ENCODE measurements around the gene KCTD15.

The KCTD15 gene

DNA sequence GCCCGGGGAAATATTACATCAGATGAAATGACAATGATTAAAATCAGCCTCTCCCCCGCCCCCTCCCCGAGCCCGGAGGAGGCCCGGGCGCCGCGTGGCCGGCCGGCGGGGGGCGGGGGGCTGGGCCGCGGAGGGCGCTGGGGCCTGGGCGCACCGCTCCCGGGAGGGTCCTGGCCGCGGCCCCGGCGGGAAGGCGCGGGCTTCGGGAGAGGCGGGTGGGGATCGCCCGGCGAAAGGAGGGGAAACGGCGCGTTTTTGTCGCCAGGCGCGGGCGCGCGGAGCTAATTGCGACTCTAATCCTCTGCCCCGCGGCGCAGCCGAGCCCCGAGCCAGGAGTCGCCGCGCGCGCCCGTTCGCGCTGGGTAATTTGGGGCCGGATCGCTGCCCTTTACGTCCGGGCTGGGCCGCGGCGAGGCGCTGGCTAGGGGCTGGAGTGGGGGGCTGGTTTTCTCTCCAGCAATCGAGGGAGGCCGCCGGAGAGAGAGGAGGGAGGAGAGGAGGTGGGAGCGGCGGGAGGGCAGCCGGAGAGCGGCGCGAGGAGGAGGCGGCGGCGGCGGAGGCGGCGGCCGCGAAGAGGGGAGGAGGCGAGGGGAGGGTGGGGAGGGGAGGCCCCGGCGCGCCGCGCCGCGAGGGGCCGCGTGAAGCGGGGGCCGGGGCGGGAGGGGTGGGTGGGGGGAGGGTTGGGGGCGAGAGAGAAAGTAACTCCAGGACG lies at the start of gene KCTD15:
TSS of gene KCTD15 (plus strand) at position 707 of the 712 bp plus-strand sequence. CDS start 3,585 bp downstream, outside the sequence.
- no peak for DNase-seq (ENCODE audit: low read depth)

DNA sequence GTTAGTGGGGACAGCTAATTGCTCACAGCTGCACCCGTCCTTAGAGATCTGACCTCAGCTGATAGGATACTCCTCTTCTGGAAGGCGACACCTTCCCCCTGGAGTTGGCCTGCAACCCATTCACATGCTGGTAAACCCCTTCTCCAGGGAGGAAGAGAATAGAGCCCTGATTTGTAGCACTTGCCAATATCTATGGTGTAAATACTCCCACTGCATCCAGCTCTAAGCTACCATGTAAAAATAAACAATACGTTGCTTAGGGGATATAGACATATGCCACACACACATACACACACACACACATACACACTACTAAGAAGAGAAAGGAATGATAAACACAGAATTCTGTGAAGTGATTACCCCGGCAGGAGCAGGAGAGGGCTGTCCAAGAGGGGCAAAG lies 49.4 kb upstream of the KCTD15 start:
- DNase-seq (ENCODE audit: low read depth) = no peak

GRCh38 chr19:33748231-33748630 lies 48.4 kb upstream of the KCTD15 start:
- DNase-seq (ENCODE audit: low read depth) = no peak

DNA sequence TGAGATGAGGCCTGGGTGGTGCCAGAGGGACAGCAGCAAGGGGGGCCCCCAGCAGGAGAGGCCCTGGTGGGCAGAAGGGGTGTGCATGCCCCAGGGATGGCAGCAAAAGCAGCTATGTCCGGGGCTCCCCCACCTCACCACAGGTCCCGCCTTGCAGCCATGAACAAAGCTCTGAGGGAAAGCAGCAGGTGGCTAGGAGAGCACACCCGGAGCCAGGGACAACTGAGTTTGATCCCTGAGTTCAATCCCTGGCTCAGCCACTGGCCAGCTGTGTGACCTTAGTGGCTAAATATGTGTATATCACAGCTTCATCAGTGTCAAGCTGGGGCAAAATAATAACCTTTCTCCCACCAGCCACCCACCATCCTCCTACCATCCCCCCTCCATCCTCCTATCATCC lies 47.7 kb upstream of the KCTD15 start:
- DNase-seq (ENCODE audit: low read depth) = no peak

DNA sequence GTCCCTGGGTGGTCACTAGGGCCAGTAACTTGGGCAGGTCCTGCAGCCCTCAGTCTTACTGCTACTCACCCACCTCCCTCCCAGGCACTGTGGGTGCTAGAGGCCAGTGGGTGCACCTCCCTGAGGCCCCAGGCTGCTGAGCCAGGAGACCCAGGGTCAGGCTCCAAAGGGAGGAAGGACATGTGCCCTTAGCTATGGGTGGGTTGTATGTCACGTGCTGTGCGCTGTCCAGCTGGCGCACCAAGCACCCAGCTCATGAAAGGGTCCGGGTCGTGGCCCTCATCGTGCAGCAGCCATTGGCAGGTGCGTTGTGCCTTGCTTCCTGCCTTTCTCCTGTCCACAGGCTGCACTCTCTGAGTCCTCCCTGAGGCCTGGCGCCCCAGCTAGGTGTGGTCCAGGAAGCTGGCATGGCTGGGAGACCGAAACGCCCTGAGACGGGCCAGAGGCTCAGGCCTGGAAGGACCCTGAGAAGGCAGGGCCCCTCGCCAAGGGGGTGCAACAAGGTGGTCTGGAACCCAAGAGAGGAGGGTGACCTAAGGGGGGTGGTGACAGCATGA lies 47.0 kb upstream of the KCTD15 start:
- no peak for DNase-seq (ENCODE audit: low read depth)

DNA sequence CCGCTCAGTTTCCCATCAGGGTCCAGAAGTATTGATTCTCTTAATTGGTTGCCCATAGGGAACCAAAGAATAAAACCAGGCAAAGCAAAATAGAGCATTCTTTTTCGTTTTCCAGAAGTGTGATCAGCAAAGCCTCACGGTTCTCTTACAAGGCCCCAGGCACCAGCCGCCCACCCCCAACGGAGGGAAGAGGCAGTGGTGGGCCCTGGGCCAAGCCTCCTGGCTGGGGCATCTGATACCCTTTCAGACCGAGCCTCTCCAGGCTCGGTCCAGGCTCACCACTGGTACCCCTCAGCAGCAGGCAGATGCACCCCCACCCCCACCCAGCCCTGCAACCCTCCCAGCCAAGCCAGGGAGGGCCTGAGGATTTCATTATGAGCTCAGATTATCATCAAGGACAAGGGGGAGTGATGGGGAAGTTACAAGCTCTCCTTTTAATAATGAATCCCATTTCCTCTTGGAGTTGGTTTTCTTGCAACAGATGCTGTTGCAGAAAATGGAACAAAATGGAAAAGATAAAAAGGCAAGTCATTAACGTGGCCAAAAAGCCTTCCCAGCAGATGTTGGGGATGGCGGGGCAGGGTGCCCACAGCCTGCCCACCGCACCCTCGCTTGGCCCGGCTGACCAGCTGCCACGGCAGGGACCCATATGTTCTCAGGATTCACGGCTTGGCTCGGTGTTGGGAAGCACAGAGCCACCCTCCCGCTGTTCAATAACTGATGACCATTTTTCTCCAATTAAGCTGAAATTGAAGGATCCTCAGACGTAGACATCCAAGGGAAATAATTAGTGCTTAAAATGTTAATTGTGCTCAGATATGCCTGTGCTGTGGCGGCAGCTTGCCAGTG lies 45.9 kb upstream of the KCTD15 start:
- no peak for DNase-seq (ENCODE audit: low read depth)

- no peak for DNase-seq (ENCODE audit: low read depth)
Measured at GRCh38 chr19:33751436-33751770, 45.3 kb upstream of the KCTD15 start.

DNA sequence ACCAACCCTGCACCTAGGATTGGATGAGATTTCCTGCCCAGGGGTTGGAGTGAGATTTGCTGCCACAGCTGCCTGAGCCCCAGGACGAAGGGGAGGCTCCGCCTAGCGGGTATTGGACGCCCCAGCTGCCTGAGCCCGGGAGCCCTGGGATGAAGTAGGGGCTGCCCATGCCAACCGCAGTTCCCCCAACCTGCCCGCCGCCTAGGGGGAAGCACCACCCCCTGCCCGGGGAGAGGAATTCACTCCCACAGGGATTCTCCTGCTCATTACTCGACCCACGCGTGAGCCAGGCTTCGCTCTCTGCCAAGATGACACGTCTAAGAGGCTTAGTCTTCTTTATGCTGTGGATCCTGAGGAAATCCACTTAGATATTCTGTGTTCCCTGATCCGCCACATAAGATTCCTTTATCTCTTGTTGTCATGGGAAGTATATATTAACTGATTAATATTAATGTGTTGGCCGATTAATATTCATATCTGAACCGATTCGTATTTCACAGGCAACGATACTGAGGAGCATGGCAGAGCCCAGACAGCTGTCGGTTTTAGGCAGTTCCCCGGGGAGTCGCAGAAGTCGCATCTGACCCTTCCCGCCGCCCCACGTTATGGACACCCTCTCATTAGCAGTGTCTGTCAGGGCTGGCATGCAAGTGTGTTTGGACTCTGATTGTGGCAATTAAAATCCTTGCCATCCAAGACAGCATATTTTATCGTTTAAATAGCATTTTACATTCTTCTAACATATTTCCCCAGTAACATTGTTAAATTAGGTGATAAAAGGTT lies 44.5 kb upstream of the KCTD15 start:
- no peak for DNase-seq (ENCODE audit: low read depth)

DNA sequence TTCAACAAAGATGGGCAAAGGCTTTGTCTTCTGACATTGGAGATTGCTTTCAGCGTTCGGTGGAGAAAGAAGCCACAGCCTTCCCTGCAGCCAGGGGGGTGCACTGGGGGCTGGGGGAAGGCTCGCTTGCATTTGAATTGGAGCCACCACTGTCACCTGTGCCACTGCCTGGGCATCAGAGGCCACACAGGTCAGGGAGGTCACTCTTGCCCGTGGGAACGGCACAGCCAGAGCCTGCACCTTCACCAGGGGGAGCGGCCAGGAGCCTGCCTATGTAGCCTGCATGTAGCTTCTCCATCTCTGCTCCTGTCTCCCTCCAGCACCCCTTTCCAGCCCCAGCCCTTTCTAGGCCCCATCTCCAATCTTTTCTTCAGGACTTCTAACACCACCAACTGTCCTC lies 43.7 kb upstream of the KCTD15 start:
- DNase-seq (ENCODE audit: low read depth) = no peak

GRCh38 chr19:33754361-33754760 lies 42.3 kb upstream of the KCTD15 start:
- no peak for DNase-seq (ENCODE audit: low read depth)

DNA sequence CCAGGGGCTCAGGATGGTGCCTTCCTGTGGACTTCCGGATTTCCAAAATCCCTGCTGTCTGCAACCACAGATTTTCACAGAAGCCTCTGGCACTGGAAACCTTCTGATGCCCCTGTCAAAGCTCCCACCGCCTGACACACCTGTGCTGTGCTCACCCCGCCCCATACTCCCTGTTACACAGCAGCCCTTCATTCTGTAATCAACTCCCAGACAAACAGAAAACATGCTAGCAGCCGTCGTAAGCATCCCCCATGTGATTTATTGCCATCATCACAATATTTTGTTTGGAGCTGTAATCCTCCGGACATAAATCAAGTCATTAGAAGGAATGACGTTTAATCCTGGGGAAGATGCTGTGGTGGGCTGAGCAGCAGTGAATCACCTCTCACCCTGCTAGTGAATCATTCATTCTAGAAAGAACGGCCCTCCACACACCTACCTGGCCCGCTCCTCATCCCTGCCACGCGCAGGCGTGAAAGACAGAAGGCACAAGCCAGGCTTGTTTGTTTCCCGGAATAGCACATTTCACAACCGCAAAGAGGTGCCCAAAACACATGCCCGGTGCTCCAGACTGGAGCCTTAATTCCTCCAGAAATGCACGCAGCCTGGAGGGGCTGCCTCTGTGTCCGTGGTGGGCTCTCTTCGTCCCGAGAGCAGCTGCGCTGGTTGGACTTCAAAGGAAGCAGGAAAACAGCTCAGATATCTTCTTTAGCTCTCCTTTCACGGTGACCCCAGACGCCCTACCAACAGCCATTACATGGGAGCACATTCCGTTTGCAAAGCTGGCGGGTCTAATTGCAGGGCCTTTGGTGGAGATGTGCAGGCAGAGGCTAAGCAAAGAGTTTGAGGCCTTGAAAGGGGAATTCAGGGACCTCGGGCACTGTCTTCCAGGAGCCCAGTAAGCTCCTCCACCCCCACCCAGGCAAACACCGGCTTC lies 41.3 kb upstream of the KCTD15 start:
- no peak for DNase-seq (ENCODE audit: low read depth)

DNA sequence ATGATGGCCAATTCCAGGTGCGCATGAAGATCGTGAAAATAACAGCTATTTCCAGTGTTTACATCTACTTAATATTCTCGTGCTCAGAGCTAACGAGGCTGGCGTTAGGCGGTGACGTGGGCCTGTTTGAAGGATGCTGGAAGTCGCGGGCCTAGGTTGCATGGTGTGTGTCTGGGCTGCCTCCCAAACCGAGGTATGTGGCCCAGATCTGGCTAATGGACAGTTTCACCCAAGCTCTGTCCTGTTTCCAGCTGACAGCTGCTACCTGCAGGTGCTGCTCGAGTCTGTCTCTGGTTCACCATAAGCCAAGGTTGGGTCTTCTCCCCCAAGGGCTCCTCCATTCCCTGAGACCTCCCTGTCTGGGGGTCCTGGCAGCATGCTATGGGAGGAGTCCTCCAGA lies 40.5 kb upstream of the KCTD15 start:
- DNase-seq (ENCODE audit: low read depth) = no peak

GRCh38 chr19:33758541-33759013 lies 38.1 kb upstream of the KCTD15 start:
- DNase-seq (ENCODE audit: low read depth) = no peak

DNA sequence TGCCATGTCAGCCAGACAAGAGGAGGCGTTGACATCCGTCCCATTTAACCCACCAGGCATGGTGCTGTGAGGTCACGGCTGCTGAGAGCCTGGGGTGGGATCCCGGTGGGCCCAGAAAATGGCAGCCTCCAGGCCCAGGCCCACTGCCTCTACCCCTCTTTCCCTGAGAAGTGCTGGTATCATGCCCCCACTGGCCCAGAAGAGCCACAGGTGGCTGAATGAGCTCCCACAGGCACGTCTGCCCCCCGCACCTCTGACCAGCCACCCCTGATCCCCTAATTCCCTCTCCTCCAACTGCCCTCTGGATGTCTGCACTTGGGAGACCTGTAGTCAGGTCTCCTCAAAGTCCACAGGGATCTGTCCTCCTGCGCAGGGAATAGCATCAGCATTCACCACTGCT lies 37.3 kb upstream of the KCTD15 start:
- no peak for DNase-seq (ENCODE audit: low read depth)

DNA sequence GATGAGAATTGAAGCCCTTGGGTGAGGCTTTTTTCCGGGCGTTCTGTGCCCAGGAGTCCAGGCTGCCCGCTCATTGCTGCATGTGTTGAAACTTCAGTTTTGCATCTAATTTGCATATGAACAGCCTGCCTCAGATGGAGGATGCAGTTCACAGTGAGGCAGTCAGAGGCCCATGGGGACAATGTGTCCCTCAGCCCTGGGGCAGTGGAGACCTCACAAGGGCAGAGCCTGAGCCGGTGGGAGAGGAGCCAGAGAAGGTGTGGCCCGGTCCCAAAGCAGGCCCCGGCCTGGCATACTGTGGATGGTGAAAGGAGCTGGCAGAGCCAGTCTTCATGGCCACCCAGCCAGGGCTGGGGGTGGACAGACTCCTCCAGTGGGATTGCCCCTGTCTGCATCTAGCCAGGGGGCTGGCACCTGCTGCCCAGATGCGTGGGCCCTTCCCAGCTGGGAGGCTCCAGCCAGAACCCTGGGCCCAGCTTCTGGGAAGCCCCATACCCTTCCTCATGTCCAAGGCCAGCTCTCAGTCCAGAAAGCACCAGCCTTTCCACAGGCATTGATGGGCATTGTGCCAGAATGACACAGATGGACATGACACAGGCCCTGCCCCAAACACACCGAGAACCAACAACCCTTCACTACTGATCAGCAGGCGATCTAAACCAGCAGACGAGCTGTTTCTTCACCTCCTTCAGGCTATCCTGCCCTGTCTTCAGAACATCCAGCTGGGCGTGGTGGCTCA lies 32.9 kb upstream of the KCTD15 start:
- no peak for DNase-seq (ENCODE audit: low read depth)

GRCh38 chr19:33766623-33767022 lies 30.0 kb upstream of the KCTD15 start:
- DNase-seq (ENCODE audit: low read depth) = no peak

GRCh38 chr19:33767898-33768413 lies 28.7 kb upstream of the KCTD15 start:
- no peak for DNase-seq (ENCODE audit: low read depth)

GRCh38 chr19:33769208-33769607 lies 27.5 kb upstream of the KCTD15 start:
- DNase-seq (ENCODE audit: low read depth) = no peak

DNA sequence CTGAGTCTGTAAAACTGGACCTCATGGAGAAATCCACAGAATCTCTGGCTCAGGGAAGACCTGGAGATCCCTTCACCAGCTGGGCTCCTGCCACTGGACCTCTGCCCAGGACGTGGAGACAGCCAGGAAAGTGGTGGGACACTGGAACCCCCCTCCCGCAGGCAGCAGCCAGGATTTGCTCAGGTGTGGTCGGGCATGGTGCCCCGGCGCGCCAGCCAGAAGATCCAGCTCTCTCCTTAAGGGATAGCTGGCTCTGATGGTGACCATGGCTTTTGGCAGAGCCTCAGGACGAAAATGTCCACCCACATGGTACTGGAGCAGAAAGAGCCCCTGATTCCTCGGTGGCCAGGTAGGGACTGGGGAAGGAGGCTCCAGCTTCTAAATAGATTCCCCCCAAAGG lies 26.6 kb upstream of the KCTD15 start:
- DNase-seq (ENCODE audit: low read depth) = no peak

GRCh38 chr19:33771384-33772101 lies 25.1 kb upstream of the KCTD15 start:
- peak; percentile 23 for DNase-seq (ENCODE audit: low read depth)
